ENCODE results near the gene BCL2L15.
A peak's percentile ranks its signal among the peaks of the same experiment; 100 is the strongest.

The BCL2L15 gene

DNA sequence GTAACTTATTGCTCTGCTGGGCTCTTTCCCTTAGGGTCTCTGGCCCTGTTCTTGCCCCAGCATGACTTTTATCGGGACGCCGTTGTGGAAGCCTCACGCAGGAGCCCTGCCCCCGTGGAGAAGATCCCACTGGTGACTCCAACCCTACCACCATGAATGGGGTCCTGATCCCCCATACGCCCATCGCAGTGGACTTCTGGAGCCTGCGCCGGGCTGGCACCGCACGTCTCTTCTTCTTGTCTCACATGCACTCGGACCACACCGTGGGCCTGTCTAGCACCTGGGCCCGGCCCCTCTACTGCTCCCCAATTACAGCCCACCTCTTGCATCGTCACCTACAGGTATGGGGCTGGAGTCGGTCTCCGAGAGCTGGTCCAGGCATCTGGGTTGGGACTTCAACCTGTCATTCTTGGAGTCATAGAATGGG is 18.1 kb upstream of the BCL2L15 start:
- no peak for DNase-seq (ENCODE audit: low read depth)

DNA sequence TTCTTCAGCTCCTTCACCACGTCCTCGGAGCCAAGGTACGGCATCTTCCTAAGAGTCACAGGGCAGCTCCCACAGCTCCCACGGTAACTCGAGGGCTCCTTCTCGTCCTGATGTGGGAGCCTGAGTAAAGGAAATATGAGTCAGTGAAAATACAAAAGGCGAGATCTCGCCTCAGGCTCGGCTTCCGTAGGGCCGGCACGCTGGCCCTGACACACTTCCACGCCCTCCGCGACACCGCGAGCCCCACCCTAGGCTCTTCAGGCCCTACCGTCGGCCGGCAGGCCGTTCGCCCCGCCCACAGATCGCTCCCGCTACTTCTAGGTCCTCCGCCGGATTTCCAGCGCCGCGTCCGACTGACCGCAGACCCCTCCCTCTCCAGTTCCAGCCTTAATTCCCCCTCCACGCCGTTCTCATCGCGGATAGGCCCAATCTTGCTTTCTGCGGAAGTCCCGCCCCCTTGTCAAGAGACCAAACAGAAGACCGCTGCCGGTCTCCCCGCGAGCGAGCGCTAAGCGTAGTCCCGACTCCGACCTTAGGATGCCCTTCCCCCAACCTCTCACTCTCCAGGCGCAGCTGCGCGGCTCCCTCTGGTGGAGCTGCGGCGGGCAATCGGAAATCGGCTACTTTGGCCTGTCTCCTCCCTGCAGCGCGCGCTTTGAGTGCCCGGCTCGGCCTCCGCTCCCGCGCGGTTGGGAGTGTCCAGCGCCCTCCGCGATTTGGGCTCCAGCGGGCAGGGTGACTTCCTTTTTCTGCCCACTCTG is 17.5 kb upstream of the BCL2L15 start, which contains the start of the genes AP4B1 and DCLRE1B:
AP4B1 (minus strand) TSS at position 126 of the 761 bp plus-strand sequence; CDS start at position 44, 82 bp downstream.
DCLRE1B (plus strand) TSS at position 653 of the 761 bp plus-strand sequence. CDS start 261 bp downstream, outside the sequence.
- peak; percentile 100 for DNase-seq (ENCODE audit: low read depth)

DNA sequence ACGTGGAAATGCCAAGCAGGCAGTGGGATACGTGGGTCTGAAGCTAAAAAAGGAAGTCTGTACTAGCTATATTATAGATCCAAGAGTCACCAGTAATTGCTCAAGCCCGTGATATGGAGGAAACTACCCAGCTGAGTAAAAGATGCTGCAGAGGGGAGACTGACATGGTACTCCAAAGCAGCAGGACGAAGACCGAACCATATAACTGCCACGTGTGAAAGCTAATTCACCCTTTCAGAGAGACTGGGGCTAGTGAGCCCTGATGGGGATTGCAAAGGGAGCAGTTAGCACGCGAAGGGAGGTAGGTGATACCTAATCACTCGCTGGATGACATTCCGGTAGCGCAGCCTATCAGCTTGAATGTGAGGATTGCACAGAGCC is 16.9 kb upstream of the BCL2L15 start:
- no peak for DNase-seq (ENCODE audit: low read depth)

DNA sequence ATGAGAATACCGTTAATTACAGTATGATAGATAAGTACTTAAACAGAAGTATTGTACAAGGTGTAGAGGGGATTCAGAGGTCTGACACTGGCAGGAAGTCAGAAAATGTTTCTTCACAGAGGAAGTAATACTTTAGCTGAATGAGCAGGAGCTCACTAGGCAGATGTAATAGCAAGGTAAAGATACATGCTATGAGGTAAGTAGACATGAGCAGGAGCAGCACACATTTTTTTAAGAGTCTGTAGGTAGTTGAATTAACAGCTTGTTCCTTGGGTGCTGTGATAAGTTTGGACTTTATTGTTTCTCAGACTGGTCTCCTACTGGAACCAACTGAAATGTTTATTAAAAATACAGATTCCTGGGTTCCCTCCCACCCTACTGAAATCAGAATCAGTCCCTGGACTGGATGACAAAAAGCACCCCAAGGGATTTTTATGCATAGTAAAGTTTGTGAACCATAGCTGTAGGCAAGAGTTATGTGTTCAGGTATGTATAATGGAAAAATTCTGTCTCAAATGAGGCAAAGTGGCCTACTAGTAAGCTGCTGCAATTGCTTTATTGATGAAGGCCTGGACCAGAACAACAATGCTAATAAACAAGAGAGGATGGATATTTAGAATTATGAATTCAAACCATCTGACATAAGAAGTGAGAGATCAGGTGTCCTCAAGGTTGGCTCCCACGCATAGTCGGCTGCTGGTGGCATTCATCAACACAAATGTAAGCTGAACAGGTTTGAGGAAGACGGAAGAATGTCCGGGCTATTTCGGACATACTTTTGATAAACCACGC is 16.3 kb upstream of the BCL2L15 start:
- DNase-seq (ENCODE audit: low read depth) = peak; percentile 25

DNA sequence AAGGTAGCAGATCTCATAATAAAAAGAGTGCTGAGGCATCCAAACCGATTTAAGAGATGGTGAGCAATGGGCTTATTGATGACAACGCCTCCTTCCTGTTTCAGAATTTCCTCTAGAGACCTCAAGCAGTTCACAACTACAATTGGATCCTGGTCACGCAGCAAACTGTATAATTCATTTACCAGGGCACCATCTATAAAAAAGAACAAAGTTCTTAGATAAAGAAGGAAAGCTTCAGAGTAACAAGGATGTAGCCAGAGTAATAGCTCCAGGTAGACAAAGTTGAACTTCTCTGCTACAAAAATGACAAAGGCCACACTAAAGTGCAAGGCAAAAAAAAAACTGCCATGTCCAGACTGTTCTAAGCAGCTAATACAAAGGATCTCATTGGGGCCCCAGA is 13.8 kb upstream of the BCL2L15 start:
- no peak for DNase-seq (ENCODE audit: low read depth)

DNA sequence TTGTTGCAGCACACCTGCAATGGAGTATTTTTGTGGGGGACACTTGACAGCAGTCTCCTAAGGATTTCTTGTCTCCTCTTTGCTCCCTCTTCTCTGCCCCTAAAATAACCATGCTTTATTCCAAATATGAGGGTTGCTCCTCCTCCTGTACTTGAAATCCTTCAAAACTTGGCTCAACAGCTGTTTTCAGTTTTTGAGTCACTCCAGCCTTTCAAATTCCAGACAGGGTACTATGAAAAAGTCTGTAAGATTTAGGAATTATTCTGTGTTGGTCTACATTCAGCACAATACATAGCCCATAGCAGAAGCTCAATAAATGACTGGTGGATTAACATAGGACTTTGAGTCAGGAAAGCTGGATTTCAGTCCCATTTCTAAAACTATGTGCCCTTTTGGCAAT is 11.7 kb upstream of the BCL2L15 start:
- no peak for DNase-seq (ENCODE audit: low read depth)

DNA sequence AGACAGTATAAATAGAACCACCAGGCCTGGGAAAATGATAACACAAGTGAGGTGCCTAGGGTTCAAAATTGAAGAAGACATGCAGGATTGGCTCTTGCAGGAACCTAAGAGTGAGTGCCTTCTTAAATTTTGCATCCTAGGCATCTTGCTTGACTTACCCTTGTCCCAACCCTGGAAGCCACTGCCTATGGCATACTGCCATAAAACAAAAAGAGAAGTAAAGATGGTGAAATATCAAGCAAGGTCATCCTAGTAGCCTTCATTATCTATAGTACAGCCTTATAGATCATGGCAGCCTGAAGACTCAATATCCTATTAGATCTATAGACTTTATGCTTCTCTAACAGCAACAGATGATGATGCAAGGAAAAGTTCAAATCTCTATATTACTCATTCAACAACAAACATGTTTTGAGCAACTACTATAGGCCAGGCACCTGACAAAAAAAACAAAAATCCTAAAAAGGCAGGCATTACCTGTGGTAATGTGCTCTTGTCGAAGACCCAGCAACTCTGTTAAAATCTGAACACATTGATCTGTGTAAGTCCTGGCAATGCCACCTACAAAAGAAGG is 10.9 kb upstream of the BCL2L15 start:
- no peak for DNase-seq (ENCODE audit: low read depth)

DNA sequence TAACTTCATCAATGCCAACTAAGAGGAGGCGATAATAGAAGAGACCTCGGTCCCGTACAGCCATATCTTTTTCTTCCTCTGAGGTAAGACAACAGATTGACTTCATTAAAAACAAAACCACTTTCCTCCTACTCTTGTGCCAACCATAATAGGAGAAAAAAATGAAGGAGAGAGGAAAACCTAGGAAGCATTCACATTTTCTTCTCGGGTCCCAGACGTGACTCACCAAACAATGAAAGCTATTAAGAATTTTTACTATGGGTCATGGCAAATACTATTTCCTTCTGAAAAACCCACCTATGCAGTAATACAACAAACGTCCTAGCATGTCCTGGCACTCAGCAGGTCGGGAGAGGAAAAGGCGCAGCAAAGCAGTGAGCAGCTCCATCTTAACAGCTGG is 8.6 kb upstream of the BCL2L15 start:
- no peak for DNase-seq (ENCODE audit: low read depth)

DNA sequence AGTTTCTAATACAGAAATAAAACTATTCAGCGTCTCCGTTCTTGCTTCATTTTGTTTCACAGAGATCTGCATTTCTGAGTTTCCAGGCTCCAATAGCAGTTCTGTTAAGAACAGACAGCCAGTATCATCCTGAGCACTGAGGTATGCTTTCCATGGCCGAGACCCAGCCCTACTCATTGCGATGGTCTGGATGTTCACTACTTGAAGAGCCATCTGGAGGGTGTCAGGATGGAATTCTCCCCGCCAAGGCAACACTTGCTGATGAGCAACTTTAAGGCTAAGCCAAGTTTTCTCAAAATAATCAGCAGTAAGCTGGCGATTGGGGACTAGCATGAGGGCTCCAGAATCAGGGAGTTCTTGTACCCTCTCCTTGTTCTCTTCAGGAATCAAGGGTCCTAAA is 7.7 kb upstream of the BCL2L15 start:
- DNase-seq (ENCODE audit: low read depth) = no peak

DNA sequence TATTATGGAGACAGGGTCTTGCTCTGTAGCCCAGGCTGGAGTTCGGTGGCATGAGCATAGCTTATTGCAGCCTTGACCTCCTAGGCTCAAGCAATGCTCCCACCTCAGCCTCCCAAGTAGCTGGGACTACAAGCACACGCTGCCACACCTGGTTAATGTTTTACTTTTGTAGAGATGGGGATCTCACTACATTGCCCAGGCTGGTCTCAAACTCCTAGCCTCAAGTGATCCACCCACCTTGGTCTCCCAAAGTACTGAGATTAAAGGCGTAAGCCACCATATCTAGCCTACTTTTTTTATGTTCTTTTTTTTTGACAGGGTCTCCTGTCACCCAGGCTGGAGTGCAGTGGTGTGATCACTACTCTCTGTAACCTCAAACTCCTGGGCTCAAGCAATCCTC is 5.9 kb upstream of the BCL2L15 start:
- DNase-seq (ENCODE audit: low read depth) = no peak

DNA sequence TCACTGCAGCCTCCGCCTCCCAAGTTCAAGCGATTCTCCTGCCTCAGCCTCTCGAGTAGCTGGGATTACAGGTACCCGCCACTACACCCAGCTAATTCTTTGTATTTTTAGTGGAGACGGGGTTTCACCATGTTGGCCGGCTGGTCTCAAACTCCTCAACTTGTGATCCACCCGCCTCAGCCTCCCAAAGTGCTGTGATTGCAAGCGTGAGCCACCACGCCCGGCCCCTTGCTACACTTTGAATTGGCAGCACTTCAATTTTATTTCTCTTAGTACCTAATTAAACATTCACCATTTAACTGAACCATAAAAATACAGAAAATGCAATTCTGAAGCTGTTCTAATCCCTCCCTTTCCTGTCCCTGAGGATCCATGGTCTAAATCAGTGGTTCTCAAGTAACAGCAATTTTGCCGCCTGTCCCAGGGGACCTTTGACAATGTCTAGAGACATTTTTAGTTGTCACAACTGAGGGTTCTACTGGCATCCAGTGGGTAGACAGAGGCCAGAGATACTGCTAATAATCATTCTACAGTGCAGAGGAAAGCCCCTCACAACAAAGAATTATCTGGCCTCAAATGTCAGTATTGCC is 4.3 kb upstream of the BCL2L15 start:
- DNase-seq (ENCODE audit: low read depth) = no peak

DNA sequence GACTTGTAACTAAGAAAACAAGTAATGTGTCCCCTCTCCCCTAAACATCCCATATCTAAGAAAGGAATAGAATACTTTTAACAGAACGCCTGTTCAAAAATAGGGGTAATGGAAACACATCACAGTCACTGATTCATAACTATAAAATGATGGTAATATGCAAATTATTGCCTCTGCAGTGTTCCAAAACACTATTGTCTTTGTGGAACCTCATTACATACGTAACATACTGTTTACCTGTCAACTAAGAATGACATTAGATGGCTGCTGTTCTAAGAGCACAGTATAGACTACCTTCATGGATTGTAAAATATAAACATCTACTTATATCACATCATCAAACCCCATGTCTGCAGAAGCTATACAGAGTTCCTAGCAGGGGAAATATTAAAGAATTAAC is 3.4 kb upstream of the BCL2L15 start:
- DNase-seq (ENCODE audit: low read depth) = no peak

DNA sequence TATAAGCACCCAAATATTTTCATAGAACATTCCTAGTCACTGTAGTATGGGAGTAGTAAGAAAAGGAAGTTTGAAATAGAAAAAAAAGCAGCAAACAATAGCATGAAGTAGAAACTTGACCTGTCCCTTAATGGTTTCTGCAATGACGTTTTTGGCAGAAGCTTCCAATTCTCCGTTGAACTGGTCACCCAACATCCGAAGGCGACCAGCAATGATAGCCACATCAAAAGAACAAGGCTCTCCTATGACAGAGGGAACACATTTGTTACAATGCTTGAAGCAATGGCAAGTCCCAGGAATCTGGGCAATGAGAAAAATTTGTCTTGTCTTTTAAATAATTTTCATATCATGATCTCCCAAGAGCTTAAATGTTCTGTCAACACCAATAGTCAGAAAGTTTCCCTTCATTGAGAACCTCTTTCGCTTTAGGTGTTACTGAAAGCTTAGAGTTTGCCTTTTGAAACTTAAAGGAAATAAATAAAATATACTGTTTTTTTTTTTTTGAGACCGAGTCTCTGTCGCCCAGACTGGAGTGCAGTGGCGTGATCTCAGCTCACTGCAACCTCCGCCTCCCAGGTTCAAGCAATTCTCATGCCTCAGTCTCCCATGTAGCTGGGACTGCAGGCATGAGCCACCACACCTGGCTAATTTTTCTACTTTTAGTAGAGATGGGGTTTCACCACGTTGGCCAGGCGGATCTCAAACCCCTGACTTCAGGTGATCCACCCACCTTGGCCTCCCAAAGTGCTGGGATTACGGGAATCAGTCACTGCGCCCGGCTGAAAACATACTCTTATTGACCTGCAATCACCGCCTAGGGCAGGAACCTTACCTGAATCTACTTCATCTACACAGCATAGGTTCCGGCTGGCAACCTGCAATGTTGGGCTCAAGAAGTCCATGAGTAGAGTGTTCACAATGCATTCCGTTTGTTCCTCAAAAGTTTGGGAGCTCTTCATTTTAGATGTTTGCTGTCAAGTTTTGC is 672 bp downstream of the BCL2L15 start:
- DNase-seq (ENCODE audit: low read depth) = no peak

DNA sequence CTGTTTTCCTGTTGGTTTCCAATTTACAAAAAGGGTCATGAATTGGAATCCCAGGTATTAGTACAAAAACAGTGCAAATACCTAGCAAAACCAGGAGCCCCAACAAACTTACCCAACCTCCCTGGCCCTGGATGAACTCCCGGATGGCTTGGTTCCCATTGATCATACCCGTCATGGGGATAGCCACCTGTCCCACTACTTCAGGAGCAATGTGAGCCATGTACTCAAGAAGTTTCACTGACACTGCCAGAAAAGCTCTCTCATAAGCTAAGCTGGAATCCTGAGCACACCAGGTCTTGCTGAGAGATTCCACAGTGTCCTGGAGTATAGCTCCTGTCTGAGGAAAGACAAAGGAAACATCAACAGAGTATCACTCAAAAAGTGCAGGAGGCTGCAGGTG is 5.7 kb downstream of the BCL2L15 start:
- no peak for DNase-seq (ENCODE audit: low read depth)

DNA sequence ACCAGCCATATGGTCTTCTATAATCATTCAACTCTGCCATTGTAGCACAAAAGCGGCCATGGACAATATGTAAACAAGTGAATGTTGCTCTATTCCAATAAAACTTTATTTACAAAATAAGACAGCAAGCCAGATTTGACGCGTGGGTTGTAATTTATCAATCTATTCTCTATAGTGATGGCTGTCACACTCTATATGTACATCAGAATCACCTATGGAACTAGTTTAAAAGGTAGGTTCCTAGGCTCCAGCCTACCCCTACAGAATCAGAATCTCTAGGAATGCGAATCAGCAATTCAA is 7.7 kb downstream of the BCL2L15 start:
- no peak for DNase-seq (ENCODE audit: low read depth)

DNA sequence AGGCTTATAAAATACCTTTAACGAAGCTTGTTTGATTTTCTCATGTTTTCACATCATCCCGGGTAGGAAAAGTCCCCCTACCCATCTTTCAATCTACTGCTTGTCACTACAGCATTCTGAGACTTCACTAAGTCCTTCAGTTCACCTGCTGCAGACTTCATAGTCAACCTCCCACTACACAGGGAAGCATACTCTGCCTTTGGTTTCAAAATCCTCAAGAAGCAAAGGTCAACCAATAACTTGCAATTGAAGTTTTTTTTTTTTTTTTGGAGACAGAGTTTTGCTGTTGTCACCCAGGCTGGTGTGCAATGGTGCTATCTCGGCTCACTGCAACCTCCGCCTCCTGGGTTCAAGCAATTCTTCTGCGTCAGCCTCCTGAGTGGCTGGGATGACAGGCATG is 11.2 kb downstream of the BCL2L15 start:
- DNase-seq (ENCODE audit: low read depth) = no peak

DNA sequence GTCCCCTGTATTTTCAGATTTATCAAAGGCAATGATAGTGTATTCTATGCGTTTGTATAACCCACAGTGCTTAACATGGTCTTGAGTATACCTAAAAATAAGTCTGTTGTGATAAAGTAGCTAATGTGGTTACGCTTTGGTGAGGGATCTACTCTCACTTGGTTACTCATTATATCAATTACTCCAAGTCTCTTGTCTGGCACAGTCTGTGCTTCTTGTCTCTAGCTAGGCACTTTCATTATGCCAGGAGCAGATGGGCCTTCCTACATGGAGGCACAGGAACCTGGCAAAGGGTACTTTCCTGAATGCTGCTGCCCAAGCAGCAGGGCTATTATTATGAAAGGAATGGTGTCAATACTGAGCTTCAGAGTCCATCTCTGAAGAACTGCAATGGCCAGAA is 11.7 kb downstream of the BCL2L15 start:
- no peak for DNase-seq (ENCODE audit: low read depth)

DNA sequence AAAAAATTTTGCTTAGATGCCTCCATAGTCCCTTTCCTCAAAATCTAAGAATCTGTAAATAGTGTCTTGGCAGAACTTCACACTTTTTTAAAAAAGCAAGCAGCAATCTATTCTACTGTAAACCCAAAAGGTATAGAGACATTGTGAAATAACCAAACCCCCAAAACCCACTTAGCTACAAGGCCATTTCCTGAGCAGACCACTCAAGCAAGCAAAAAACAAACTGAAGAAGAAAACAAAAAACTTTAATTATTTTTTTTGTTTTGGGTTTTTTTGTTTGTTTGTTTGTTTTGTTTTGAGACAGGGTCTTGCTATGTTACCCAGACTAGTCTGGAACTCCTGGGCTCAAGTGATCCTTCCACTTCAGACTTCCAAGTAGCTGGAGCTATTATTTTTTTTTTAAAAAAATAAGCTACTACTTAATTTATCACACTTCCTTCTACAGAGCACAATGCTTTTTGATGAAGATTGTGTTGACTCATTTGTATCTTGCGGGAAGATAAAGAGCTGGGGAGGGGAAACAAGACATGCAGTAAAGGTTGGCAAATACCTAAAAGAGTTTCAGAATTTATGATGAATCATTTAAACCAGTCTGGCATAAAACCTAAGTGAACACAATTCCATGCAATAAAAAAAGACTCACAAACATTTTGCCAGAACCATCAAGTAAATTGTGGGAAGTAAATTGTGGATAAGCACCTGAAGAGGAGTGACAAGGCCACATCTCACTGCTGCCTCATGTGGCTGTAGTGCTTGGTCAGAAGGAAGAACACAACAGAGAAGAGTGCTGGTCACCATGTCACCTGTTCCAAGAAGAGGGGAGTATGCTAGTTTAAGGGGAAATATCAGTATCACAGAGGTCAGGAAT is 13.1 kb downstream of the BCL2L15 start:
- peak; percentile 90 for DNase-seq (ENCODE audit: low read depth)

DNA sequence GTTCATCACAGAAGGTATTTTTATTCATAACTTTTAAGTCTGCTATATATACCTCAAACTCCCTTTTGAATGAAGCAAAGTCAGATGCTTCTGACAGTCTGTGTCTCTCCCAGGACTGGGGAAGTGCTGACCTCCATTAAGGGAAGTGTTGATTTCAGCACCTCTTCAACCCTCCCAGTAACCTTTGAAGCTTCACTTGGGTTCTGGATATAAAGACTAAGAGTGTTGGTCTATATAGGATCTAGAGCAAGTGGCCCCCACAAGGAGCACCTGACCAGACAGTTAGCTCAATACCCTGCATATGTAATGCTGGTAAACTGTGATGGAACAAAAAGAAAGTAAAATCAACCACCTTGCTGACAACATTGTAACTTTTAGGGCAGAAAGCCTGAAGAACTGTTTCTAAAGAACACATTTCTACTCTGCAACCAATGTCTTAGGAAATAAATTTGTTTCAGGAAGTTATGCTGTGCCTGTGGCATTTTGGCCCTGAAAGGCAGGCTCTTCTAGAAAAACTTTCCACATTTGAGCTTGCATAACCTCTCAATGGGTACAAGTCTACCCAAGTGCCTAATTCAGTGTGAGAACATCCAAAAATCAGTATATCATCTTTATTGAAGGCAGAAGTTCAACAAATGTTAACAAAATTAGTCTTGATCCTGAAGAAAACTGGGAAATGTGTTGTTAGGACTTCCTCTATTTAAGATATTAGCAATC is 15.0 kb downstream of the BCL2L15 start:
- peak; percentile 39 for DNase-seq (ENCODE audit: low read depth)

DNA sequence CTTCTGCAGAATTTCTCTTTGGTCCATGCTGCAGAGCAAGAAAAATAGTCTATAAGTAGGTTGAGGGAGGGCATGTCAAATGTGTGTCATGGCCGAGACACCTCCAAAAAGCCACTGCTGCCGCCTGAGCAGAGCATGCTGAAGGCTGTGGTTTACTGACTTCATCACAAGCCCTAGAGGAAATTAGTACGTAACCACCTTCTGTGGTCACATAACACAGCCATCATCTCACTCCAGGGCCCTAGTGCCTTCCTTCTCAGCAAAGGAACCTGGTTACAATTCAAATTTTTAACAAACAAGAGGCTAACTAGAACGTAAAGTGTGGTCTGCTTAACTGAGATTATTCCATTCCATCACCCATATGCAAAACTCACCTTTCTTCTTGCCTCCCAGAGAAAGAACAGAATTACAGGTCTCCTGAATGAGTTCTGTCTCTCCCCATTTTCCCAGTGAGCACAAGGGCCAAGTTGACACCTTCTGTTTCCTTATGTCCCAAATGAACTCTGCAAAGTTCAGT is 15.7 kb downstream of the BCL2L15 start, which contains the start of gene PTPN22:
PTPN22 (minus strand) TSS at position 116 of the 517 bp plus-strand sequence.
- DNase-seq (ENCODE audit: low read depth) = peak; percentile 79
